DOHH2 (cell line): Measurements from ENCODE around the gene SPAG16.

Experiments used
- H3F3A ChIP-seq: fragments of 200-600 bp; sonication (generic), shearing (Covaris generic); 2 replicates; pipeline ENCODE4 v1.6.0; 2016; ENCODE audit warnings: antibody characterized with exemption, mild to moderate bottlenecking; ENCODE audit not compliant: control insufficient read depth, insufficient read depth
- H3K27ac ChIP-seq: fragments of 200-600 bp; sonication (generic); 2 replicates; pipeline ENCODE4 v1.5.1; 2014; ENCODE audit warnings: low read depth, mild to moderate bottlenecking, low read length, moderate library complexity
- H3K27me3 ChIP-seq: fragments of 200-600 bp; sonication (generic); 2 replicates; pipeline ENCODE4 v1.6.1; 2014; ENCODE audit warnings: mild to moderate bottlenecking, low read length, mixed read lengths; ENCODE audit not compliant: control insufficient read depth
- H3K36me3 ChIP-seq: fragments of 200-600 bp; sonication (generic); 2 replicates; pipeline ENCODE4 v1.6.1; 2014; ENCODE audit warnings: mild to moderate bottlenecking, low read length, moderate library complexity, mixed read lengths; ENCODE audit not compliant: control insufficient read depth
- H3K4me1 ChIP-seq: fragments of 200-600 bp; sonication (generic); 2 replicates; pipeline ENCODE4 v1.6.1; 2014; ENCODE audit warnings: mild to moderate bottlenecking, low read length, mixed read lengths; ENCODE audit not compliant: control insufficient read depth
- H3K4me2 ChIP-seq: fragments of 200-600 bp; sonication (generic); 2 replicates; pipeline ENCODE4 v1.6.0; 2014; ENCODE audit warnings: mild to moderate bottlenecking, low read length, moderate library complexity
- H3K4me3 ChIP-seq: fragments of 200-600 bp; sonication (generic); 2 replicates; pipeline ENCODE4 v1.5.1; 2014; ENCODE audit warnings: mild to moderate bottlenecking, low read length, mixed read lengths
- H3K79me2 ChIP-seq: fragments of 200-600 bp; sonication (generic); 2 replicates; pipeline ENCODE4 v1.6.1; 2014; ENCODE audit warnings: mild to moderate bottlenecking, low read length, mixed read lengths; ENCODE audit not compliant: control insufficient read depth
- H3K9me2 ChIP-seq: fragments of 200-600 bp; sonication (generic); replicated peaks from 2 replicates; pipeline ENCODE4 v1.6.1; 2014; ENCODE audit warnings: mild to moderate bottlenecking, low read length, mixed read lengths; ENCODE audit not compliant: control insufficient read depth
- H3K9me3 ChIP-seq: fragments of 200-600 bp; sonication (generic); 2 replicates; pipeline ENCODE4 v1.6.1; 2014; ENCODE audit warnings: antibody characterized with exemption, low read length, mixed read lengths; ENCODE audit not compliant: control insufficient read depth, insufficient read depth
- H4K20me1 ChIP-seq: fragments of 200-600 bp; sonication (generic); 2 replicates; pipeline ENCODE4 v1.6.0; 2014; ENCODE audit warnings: low read depth, mild to moderate bottlenecking, antibody characterized with exemption, low read length, moderate library complexity; ENCODE audit not compliant: control insufficient read depth, insufficient read depth
- CTCF ChIP-seq: fragments of 200-600 bp; sonication (generic); IDR thresholded peaks from one replicate; pipeline ENCODE4 v1.5.1; 2014; ENCODE audit warnings: antibody characterized with exemption, mild to moderate bottlenecking, low read depth, low read length; ENCODE audit not compliant: poor library complexity, severe bottlenecking
- EZH2phosphoT487 ChIP-seq: fragments of 200-600 bp; sonication (generic); IDR thresholded peaks from 2 replicates; pipeline ENCODE4 v1.6.1; 2017; ENCODE audit warnings: borderline replicate concordance, mild to moderate bottlenecking, antibody characterized with exemption, low read length, moderate library complexity, mixed read lengths

SPAG16 gene

GRCh38 chr2:214242797-214243196 is 958.5 kb downstream of the SPAG16 start:
- no peaks in the 10 kb centered on the region for H3K27me3 ChIP-seq
- H3K79me2 ChIP-seq = no peaks in the 10 kb centered on the region
- no peak overlapping the region for H3K27ac ChIP-seq
- H3F3A ChIP-seq = no peaks in the 10 kb centered on the region
- H3K4me1 ChIP-seq = no peaks in the 10 kb centered on the region
- no peak overlapping the region for H3K4me2 ChIP-seq
- no peak overlapping the region for H3K4me3 ChIP-seq
- H3K9me3 ChIP-seq = no peaks in the 10 kb centered on the region
- no peaks in the 10 kb centered on the region for H4K20me1 ChIP-seq
- H3K9me2 ChIP-seq = no peaks in the 10 kb centered on the region
- no peak for TF ChIP-seq EZH2phosphoT487
- no peak for TF ChIP-seq CTCF
- H3K36me3 ChIP-seq = no peaks in the 10 kb centered on the region

- Histone ChIP-seq H3K9me3 (no peaks in the 10 kb centered on the region), H3F3A (no peaks in the 10 kb centered on the region), H4K20me1 (no peaks in the 10 kb centered on the region), H3K4me3 (no peak overlapping the region), H3K36me3 (no peaks in the 10 kb centered on the region), H3K27me3 (no peaks in the 10 kb centered on the region), H3K4me2 (no peak overlapping the region), H3K9me2 (no peaks in the 10 kb centered on the region), H3K4me1 (no peaks in the 10 kb centered on the region), H3K79me2 (no peaks in the 10 kb centered on the region), H3K27ac (no peak overlapping the region)
- TF ChIP-seq CTCF (no peak), EZH2phosphoT487 (no peak)
Observed at GRCh38 chr2:214244847-214245246, 960.6 kb downstream of the SPAG16 start.

- no peaks in the 10 kb centered on the region for H3K27me3 ChIP-seq
- H3K9me2 ChIP-seq = no peaks in the 10 kb centered on the region
- H3K79me2 ChIP-seq = no peaks in the 10 kb centered on the region
Observed at GRCh38 chr2:214246417-214246816, 962.2 kb downstream of the SPAG16 start.

More at GRCh38 chr2:214246417-214246816, 962.2 kb downstream of the SPAG16 start:
- no peaks in the 10 kb centered on the region for H3F3A ChIP-seq
- H3K36me3 ChIP-seq = no peaks in the 10 kb centered on the region
- no peaks in the 10 kb centered on the region for H4K20me1 ChIP-seq
- no peak overlapping the region for H3K27ac ChIP-seq
- no peak for TF ChIP-seq EZH2phosphoT487
- TF ChIP-seq CTCF = no peak
- H3K4me2 ChIP-seq = no peak overlapping the region
- no peaks in the 10 kb centered on the region for H3K9me3 ChIP-seq
- no peaks in the 10 kb centered on the region for H3K4me1 ChIP-seq
- H3K4me3 ChIP-seq = no peak overlapping the region
